ENCODE results near the gene KMT2C. TPM values are rescaled to one million over a fixed set of nuclear protein-coding genes. Genes with fewer than 3 reads are reported as not detected.
A peak's percentile ranks its signal among the peaks of the same experiment; 100 is the strongest.

KMT2C gene
- total RNA-seq, 1 experiment from 2014 or later, result 22.3 TPM

- DNase-seq (ENCODE audit: low read depth), result no peak
These were observed 232.7 kb downstream of the KMT2C start for GRCh38 chr7:152203095-152203494.

DNA sequence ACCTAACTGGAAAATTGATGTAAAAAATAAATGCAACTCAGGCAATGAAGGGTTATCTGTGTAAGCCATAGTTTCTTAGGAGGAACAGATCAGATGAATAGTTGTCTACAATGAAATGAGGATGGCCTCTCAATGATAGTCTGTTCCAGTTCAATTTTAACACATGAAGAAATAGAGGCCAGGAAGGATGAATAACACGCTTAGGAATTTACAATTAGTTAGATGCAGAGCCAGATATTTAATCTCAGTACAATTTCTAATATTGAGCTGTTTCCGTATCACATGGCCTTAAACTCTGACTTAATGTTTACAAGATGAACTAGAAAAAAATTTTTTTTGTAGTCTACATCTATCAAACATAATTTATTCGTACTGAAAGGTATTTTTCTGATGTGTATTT, 233.7 kb downstream of the KMT2C start:
- DNase-seq (ENCODE audit: low read depth), result no peak

DNA sequence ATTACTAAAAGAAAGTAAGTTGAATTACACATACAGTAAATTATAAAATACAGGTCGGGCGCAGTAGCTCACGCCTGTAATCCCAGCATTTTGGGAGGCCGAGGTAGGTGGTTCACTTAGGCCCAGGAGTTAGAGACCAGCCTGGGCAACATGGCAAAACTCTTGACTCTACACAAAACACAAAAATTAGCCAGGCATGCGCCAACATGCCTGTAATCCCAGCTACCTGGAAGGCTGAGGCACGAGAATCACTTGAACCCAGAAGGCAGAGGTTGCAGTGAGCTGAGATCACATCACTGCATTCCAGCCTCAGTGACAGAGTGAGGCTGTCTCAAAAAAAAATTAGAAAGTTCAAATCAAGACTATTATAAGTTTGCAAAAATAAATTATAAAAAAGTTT, 235.4 kb downstream of the KMT2C start:
- DNase-seq (ENCODE audit: low read depth), result no peak

DNA sequence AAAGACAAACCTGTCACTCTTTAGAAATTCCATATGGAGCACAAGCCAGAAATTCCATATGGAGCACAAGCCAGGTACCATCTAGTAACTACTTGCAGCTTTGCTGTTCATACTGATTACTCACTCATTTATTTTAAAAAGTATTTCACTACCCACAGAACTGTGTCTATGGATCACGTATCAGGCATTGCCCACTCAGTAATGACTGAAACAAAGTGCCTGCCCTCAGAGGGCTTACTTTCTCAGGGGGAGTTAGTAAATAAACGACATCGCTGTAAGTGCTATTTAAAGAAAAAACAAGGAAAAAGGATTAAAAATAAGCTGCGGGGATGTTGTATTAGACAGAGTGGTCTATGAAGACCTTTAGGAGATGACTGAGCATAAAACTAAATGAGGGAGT, 239.4 kb downstream of the KMT2C start:
- no peak for DNase-seq (ENCODE audit: low read depth)

- no peak for DNase-seq (ENCODE audit: low read depth)
These were observed 241.9 kb downstream of the KMT2C start for GRCh38 chr7:152193880-152194279.

- no peak for DNase-seq (ENCODE audit: low read depth)
These were observed 246.7 kb downstream of the KMT2C start for GRCh38 chr7:152189061-152189460.

GRCh38 chr7:152185558-152185957, 250.2 kb downstream of the KMT2C start:
- DNase-seq (ENCODE audit: low read depth), result no peak

DNA sequence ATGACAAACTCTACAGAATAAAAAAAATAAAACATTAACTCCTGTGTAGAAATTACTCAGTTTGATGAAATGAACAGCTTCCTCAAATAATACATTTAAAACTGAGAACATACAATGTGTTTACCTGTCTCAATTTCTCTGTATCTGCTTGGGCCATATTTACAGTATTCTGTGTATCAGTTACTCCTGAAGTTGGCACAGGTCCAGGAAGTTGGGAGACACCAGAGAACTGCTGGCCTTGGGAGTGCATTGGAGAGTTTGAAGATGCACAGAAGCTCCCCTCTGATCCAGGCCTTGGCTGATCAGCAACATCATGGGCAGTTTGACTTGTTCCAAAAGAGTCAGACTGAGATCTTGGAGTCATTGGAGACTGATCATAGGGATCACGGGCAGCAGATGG, 255.2 kb downstream of the KMT2C start:
- peak; percentile 9 for DNase-seq (ENCODE audit: low read depth)

DNA sequence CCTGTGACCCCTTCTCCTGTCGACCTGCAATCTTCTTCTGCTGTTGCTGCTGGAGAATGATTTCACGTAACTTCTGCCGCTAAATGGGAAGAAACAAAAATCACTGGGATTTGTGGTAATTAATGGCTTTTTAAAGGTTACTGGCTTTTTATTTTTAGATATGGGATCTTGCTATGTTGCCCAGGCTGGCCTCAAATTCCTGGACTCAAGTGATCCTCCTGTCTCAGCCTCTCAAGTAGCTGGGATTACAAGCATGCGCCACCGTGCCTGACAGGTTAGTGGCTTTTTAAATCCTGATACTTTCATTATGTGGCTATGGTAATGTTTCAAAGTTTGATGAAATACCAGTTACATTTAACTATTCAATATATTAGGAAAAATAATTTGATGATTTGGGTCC, 255.8 kb downstream of the KMT2C start:
- no peak for DNase-seq (ENCODE audit: low read depth)

DNA sequence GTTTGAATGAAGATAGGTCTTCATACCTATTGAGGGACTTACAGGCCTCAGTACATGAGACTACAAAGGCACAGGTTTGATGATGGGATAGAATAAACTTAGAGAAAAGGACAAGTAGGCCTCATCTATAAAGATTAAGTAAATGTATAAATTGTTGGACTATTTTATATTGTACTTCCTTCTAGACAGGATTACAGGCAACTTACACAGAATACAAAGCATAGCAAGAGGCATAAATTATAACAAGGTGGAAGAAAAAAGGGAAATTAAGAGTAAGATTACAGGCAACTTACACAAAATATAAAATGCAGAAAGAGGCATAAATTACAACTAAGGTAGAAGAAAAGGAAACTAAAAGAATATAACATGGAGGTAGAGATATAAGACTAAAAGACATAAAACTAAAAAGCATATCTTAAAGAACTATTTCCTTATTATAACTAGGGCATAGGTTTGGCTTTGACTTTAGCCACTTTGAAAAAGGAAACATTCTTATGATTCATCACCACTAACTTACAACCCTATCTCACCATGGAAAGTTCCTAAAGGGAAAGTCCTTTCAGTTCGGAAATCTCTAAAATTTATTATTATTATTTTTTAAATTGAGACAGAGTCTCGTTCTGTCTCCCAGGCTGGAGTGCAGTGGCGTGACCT, 257.3 kb downstream of the KMT2C start:
- no peak for DNase-seq (ENCODE audit: low read depth)

DNA sequence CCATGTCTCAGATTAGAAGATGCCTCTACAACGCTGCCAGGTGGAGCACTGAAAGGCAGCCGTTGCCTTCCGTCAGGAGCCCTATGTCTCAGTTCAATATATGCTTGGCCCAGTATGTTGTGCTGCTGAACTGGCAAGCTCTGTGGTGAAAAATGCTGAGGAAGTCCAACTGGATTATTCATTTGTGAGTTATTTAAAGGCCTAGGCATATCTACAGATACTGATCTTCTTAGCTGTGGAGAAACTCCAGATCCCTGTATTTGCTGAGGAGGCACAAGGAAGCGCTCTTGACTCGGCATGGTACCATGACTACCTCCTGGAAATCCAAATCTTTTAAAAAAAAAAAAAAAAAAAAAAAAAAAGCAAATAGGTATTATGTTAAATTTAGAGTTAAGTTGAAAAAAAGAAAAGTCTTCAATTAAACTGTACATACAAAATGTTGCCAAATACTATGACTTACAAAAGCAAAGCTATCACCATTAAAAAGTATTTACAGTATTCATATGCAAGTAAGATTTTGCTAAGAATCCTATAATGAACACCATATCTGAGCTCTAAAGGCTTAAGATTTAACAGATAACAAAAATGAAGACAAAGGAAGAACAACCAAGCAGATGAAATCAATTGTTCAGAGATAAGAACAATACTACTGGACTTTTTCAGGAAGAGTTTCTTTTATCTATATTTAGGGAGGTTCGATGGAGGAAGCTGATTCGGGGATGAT, 258.0 kb downstream of the KMT2C start:
- DNase-seq (ENCODE audit: low read depth), result no peak

- DNase-seq (ENCODE audit: low read depth), result no peak
These were observed 259.0 kb downstream of the KMT2C start for GRCh38 chr7:152176797-152177196.

DNA sequence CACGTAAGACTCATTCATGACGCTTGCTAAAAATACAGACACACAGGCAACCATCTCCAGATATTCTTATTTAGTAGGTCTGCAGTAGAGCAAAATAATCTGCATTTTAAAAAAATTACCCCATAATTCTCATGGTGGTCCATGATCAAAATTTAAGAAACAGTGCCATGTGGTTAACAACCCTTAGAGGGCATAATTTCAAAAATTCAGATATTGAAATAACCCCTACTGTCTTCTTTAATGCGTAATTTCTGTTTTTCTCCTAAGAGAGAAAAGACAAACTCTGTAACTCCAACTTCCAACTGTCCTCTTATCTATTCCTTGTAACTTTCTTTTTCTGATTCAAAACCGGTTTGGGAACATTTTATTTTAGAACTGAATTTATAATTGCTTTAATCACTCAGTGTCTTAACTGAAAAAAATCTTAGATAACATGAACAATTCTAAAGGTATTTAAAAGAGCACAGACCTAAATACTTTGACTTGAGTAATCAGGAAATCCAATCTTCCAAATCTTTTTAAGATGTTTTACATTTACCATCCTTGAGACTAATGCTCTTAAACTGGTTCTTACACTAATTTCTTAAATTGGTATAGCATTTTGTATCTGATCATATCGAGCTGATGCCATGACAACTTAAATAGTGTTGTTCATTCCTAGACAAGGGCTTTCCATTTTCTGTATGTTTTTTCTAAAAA, 262.3 kb downstream of the KMT2C start:
- DNase-seq (ENCODE audit: low read depth), result no peak

- DNase-seq (ENCODE audit: low read depth), result no peak
These were observed 273.5 kb downstream of the KMT2C start for GRCh38 chr7:152162287-152162686.

DNA sequence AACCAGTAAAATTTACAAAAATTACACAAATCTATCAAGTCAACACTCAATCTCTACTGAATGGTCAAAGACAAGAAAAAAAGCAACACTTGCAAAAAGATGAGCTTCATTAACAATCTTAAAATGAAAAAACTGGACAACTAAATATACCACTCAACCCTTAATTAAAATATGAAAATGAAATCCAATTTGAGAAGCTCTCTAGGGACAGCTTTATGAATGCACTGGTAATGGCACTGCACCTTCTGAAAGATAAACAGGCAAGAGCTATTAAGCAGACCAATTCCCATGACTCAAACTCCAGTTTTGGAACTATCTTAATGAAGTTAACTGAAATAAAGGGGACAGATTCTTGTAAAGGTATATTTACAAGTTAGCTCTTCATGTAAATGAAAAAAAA, 274.6 kb downstream of the KMT2C start:
- DNase-seq (ENCODE audit: low read depth), result no peak

GRCh38 chr7:152158801-152159587, 276.8 kb downstream of the KMT2C start:
- DNase-seq (ENCODE audit: low read depth), result no peak

DNA sequence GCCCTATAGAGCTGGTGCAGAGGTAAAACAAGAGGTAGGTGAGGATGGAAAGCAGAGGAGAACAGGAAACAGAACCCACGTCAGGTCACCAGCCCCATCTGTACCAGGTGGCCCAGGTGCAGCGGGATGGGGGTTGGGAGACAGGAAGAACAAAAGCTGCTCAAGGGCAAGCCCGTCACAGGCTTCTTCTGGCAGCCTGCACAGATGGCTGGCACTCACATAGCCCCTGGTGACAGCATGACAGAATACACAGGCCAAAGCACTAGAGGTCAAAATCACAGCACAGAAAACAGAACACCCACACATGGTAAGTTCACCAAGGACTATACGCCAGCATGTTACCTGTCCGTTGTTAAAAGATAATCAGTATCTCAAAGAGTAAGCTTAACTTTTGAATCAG, 283.5 kb downstream of the KMT2C start:
- no peak for DNase-seq (ENCODE audit: low read depth)

DNA sequence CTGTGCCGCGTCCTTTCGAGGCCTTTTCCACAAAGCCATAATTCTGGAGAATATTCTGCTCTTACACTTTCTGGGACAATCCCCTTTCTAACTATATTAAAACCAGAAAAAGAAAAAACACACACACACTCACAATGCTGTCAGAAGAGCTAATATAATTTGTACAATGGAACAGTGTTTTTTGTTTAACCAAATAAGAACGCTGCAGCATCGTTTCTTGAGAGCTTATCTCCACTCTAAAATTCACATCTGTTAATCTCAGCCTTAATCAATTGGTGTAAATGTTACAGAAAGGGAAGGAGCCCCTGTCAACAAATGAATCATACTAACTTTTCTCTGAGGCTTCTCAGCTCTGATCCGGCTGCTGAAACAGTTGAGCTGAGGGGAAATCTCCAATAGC, 286.4 kb downstream of the KMT2C start:
- no peak for DNase-seq (ENCODE audit: low read depth)

GRCh38 chr7:152148706-152149105, 287.1 kb downstream of the KMT2C start:
- no peak for DNase-seq (ENCODE audit: low read depth)

- peak; percentile 69 for DNase-seq (ENCODE audit: low read depth)
These were observed 289.8 kb downstream of the KMT2C start for GRCh38 chr7:152145853-152146466.

- DNase-seq (ENCODE audit: low read depth), result no peak
These were observed 291.1 kb downstream of the KMT2C start for GRCh38 chr7:152144557-152145245.
